GM21381 (cell line): ENCODE data around the gene DOCK10.
A peak's percentile ranks its signal among the peaks of the same experiment; 100 is the strongest.

Source experiments
- ATAC-seq: cut with Tn5 transposase; IDR thresholded peaks from one replicate; pipeline ENCODE4 v1.9.1; 2021; ENCODE audit warnings: mild to moderate bottlenecking, moderate library complexity; ENCODE audit not compliant: unreplicated experiment

The DOCK10 gene

DNA sequence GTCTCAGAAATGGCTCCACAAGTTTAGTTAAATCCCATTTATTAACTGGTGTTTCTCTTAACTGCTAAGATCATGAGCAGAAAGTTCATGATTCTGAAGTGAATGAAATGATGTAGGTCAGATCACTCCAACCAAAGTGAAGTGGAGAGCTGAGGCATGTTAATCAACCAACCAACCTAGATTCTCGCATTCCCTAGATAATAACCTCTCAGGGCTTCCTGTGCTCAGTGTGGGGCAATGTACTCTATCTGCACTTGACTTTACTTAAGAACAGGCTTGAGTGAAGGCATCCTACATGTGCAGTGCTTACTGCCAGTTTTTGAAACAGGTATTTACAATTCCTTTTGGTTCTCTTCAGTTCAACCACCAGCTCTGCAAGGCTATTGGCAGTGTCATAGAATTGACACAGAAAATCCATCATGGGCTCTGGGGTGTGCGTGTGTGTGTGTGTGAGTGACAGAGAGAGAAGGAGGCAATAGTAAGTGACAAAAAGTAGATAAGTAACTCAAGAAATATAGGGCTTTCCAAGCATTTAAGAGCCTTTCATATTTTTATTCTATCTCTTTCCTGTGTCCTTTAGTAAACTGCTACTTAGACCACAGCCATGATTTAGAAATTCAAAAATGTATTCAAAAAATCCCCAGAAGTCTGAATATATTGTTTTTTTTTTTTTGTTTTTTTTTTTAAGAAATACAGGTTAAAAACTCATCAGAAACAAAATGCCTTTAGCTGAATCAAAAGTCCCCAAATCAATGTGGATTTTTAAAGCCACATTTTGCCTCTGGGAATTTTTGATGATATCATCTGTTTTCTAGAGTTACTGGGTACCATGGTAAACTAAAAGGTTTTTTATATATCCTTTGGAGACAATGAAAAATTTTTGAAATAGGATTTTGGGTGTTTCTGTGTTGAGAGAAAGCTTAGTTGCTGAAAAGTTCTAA is 28.6 kb downstream of the DOCK10 start:
- no peak for ATAC-seq

DNA sequence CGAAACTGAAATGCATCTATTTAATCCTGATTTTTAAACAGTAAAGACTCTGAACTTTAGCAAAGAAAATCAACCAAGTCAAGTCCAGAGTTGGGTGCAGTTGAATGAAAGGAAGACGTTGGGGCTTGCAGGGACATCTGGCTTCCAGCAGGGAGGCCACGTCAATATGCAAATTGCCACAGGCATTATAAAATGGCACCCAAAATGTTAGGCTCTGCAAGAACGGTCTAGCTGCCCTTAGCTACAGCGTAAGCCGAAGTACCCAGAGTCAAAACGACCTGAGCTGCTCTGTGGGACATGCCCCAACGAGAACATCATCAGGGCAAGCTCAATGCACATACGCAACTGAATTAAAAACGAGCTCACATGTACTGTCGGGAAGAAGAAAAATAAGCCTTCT is 30.7 kb downstream of the DOCK10 start:
- ATAC-seq: no peak

DNA sequence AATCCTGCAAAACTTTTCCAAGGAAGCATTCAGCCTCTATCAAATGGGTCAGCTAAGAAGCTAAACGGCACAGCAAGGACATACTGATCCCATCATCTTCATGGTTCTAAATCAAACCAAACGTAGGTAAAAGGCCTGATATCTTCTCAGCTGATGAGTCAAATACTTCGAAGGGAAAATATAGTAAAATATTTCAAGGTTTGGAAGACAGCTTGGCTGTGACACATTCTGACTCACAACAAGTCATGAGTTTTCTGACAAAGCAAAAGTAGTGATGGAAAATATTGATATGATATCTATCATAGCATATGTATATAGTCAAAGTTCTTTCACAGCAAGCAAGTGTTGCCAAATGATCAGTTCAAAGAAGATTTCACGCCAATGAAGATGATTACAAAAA is 31.5 kb downstream of the DOCK10 start:
- no peak for ATAC-seq

DNA sequence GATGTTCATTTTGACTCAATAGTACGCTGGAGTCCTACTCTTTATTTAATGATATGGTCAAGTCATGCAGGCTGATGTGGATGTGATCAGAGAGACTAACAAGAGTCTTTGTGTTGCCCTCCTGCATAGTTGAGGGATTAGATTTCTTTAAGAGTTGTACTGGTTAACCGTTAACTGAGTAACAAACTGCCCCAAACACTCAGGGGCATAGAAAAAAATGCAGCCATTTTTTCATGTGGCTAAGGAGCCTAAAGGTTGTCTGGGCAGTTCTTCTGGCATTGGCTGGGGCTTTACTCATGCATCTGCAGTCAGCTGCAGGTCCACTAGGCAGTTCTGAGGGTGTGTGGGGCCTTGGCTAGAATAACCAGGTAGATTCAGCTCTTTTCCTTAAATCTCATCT is 32.5 kb downstream of the DOCK10 start:
- ATAC-seq: no peak

DNA sequence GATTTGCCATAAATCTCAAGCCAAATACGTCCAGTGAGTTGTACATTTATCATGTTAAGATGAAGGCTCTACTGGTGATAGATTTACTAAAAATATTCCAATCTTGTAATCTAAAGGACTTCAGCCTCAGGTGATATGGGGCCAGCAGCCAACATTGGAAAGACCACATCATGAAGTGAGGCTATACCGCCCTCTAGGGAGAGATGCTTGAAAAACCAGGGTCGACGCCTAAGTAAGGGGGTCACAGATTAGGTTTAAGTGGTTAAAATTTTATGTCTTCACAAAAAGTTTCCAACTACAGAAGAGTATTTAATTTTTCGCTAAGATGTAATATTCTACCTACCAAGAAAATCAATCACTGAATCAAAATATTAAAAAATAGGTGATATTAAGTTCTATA is 33.3 kb downstream of the DOCK10 start:
- ATAC-seq: no peak

DNA sequence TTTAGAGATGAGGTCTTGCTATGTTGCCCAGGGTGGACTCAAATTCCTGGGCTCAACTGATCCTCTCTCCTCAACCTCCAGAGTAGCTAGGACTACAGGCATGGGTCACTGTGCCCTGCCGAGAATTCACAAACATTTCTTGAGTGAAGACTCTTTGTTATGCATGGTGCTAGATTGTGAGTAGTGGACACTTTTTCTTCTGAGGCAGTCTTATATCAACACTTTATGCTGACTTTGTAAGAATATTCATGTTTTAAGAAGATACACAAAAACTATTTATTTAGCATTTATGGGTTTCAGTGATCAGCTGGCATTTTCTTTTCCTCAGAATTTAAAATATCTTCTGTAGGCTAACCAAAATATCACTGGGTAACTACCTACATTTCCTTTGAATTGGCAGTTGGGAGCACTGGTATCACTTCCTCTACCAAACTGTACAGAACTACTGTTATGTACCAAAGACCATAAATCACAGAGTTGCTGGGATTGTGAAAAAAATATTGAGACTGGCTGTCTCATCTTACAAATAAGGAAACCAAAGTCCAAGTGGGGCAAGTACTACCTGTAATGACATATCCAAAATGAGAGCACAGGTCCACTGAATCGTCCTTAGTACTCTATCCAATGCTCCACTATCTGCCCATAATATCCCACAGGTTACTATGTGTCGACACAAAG is 34.0 kb downstream of the DOCK10 start:
- peak; percentile 66 for ATAC-seq

DNA sequence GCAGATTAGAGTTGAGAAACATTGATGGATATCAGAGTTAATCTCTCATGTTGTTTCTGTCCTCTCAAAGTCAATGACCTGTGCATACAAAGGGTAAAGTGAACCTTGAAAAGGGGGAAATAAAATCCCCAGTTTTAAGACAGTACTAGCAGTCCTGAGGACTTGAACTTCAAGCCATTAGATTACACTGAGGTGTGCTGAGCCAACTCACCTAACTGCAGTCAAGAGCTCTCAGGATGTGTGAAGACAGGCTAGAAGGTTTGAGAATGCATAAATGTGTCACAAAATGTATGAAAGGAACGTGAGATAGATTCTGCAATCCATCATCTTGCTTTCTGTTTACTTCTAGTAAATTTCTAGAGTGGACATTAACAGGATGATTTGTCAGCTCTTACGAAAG is 35.5 kb downstream of the DOCK10 start:
- ATAC-seq: no peak

DNA sequence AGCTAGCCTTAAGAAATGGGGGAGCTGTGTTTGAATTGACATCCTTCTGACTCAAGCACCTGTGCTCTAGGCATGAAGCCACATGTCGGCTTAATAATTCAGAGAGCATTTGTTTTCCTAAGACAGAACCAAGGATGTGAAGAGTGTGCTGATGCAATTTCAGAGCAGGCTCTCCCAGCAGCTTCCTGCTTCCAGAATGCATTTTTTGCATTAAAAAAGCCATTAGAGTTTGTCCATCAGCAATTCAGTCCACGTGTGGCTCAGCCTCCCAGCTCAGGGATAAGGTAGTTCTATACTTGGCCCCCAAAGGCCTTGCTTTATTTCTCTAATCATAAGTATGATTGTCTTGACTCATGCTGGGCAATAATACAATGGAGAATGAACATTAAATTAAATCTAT is 37.7 kb downstream of the DOCK10 start:
- ATAC-seq: no peak

DNA sequence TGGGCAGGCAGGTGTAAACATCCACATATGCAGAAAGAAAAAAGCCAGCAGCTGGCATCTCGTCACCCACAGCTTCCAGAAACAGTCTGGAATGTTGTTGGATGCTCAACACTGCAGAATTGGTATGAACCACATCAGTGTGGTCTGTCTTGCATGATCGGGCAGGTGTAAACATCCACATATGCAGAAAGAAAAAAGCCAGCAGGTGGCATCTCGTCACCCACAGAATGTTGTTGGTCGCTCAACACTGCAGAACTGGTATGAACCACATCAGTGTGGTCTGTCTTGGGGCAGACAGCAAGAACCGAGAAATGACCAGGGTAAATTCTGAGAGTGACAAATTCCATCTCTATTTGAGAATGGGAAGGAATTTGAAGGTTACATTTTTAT is 39.6 kb downstream of the DOCK10 start:
- peak; percentile 88 for ATAC-seq

DNA sequence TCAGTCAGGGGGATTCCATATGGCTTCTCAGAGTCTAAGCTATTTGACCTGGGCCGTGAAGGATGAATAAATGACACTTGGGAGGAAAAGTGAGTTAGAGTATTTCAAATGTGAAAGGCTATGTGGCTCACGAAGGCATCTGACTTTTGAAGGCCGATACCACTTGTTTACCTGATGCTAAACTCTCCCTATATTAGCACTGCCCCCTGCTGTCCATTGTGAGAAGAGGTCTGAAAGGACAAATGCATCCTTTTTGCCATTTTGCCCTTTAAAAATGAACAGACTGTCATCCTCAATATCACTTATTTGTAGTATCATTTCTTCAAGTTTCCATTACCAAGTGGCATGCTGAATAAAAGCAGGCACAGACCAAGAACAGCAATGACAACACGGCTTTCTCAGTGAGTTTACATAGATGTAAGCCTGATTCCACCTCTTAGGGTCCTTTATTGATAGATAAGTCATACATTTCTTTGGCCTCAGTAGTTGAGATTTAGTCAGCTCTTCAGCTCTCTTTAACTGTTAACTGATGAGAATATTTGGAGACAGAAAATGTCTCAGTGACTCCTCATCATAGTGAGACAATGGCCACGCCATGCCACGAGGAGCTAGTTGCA is 40.1 kb downstream of the DOCK10 start:
- ATAC-seq: peak; percentile 44

DNA sequence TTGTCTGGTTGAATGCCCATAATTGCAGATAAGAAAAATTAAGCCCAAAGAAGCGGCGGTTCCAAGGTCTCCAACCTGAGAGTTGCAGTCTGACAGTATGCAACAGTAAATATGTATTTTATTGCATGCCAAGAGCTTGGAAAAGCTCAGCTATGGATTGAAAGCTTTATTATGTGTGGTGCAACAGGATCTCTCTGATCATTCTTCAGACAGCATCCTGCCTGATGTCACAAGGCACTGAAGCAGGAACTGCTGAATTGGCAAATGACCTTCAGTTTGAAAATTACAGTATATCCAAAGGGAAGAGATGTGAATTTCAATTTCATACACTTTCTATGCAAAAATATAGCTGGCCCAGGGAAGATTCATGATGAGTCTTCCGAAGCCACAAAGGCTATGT is 42.5 kb downstream of the DOCK10 start:
- no peak for ATAC-seq

DNA sequence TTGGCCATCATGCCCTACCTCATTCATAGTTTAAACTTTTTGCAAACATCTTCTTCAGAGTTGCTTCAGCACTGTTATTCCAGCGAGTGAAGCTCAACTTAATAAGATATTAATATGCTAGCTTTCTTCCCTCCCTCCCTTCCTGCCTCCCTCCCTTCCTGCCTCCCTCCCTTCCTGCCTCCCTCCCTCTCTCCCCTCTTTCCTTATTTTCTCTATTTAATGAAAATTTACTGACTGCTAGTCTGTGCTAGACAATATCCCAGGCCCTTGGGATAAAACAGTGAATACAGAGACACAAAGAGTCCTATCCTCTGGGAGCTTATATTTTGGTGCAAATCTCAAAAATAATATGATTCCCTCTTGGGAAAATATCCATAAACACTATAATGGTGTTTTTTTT is 42.9 kb downstream of the DOCK10 start:
- ATAC-seq: no peak

DNA sequence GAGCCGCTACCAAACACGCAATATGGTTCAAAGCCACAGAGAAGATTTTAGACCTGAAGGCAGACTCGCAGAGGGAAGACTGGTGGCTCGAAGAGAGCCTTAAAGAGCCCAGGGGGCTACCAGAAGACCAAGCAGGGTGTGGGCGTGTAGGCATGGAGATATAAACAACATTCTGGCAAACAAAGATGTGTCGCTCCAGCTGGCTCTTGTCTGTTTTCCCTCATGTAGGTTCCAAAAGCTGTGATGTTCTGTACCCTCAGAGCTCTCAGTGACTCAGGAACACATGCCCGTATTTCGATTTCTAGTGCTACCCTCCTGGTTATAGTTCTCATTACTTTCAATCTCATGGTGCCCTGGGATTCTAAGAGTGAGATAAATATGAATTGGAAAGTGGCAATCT is 44.5 kb downstream of the DOCK10 start:
- ATAC-seq: no peak

DNA sequence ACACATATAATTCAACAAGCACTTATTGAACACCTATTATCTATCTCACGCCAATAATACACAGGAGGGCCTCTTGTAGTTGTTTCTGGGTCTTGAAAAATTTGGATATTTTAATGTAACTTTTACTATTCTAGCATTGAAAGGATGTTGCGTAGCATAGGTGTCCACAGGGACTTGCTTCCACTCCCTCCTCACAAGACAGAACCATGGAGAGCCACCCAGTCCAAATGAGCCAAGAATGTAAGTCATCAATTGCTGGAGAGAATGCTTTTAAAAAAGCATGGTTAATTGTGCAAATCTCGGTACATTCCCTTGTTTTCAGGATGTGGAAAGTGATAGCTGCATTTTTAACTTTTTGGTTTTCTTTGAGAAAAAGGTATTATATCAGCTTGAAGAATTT is 46.8 kb downstream of the DOCK10 start:
- ATAC-seq: no peak

DNA sequence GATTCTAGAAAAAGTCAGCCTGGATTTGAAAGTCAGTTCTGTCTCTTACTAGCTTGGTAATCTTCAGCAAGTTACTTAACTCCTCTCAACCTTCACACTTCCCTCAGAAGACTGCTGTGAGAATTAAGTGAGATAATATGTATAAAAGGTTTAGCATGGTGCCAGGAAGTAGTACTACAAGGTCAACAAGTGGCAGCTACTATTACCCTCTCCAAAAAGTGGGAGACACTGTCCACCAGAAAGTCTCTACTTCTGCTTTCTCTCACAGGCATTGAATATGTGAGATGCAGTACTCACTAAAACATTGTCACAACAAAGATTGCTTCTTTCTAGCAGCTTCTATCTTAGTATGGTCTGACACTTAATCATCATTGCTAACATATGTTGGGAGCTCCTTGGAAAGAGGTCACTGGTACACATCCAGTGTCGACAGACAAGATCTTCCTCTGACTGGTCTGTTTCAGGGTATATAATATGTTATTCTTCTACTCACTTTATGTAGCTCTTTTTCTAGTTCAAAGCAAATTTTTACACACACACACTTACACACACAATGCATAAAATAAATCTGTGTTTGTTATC is 47.9 kb downstream of the DOCK10 start:
- no peak for ATAC-seq

DNA sequence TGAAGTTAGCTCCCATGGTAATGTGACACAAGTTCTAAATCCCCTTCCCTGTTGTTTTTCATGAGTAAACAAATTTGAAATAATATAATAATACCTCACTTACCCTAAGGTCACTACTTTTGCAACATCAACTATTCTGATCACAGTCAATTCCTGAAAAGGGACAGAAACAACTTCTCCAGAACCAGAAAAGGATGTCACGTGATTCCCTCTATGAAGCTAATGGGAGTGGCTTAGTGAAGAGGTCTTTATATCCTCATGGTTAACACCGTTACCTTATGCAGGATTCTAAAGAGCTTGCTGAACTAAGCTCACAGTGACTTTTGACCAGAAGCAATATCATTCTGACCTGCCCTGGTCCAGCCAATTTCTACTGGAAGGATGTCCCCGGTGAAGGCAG is 51.6 kb downstream of the DOCK10 start:
- no peak for ATAC-seq

DNA sequence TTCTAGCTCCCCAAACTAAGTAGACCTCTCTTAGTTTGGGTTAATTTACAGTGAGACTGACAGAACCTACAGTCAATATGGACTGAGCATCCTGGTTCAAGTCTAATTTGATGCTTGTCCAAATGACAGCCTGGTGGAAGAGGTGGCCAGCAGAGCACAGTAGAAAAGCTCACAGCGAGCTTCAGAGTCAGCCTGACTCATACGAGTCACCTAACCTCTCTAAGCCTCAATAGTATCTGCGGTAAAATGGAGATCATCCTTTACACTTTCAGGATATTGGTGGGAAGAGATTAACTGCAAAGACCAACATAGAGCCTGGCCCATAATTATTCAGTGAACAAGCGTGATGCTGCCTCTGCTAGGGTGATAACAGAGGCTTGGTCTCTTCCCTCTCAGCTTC is 54.5 kb downstream of the DOCK10 start:
- no peak for ATAC-seq

DNA sequence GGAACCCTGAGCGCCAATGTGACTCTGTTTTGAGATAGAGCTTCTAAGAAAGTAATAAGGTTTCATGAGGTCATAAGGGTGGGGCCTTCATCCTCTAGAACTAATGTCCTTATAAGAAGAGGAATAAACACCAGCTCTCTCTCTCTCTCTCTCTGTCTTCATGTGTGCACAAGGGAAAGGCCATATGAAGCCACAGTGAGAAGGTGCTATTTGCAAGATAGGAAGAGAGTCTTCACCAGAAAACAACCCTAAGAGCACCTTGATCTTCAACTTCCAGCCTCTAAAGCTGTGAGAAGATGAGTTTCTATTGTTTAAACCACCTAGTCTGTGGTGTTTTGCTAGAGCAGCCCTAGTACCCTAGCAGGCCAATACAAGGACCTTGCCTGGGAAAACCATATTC is 55.8 kb downstream of the DOCK10 start:
- no peak for ATAC-seq

DNA sequence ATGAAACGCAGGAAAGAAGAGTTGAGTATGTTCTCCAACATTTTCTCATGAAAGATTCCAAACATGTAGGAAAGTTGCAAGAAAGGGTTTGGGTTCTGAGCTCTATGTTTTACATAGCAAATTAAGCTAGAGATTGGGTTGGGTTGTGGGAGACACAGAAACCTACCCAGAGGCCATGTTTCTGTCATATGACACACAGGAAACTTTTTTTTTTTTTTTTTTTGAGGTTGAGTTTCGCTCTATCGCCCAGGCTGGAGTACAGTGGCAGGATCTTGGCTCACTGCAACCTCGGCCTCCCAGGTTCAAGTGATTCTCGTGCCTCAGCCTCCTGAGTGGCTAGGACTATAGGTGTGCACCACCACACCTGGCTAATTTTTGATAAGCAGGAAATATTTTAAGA is 57.6 kb downstream of the DOCK10 start:
- no peak for ATAC-seq

DNA sequence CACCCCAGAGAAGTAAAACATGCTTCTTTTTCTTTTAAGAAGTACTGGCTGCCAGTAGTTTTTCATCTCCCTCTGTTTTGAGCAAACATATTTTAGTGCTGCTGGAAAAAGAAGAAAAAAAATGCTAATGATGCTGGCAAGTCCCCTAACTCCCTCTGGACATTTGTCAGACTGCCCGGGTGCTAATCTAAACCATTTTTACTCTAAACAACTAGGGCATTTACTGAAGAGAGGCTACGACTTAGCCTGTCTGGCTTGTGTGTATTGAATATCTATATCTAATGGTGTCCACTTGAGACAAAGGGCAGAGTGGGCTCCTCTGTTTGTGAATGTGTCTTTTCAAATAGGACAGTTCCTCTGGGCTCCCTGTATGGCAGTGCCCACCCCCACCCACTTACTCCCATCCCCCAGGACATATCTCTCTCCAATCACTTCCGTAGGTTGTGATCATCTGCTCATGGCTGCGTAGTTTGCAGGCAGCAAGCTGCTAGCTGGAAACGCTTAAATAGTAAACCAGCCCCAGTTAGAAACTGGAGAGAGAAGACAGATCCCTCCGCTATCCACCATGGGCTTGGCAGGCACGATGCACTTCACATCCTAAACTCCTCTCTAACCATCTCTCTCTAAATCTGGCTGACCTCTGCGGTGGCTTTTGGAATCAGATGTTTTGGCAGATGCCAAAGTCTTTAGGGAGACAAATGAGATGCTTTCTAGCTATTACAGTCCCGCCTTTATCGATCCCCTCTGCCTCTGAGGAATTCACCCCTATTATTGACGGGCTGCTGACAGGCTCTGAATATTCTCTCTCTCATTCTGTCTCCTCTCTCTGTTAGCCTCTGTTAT is 58.3 kb downstream of the DOCK10 start:
- no peak for ATAC-seq
